ENCODE measurements around the gene TRPM1. TPM values are rescaled to one million over a fixed set of nuclear protein-coding genes. Genes with fewer than 3 reads are reported as not detected.

Gene TRPM1
- total and polyA plus RNA-seq, 9 of the 15 experiments (the other 6 are each of a cell fraction or from before 2014, with no cell fraction given) = 0.01 to 0.06 (median 0.03) TPM; not detected in 5

DNA sequence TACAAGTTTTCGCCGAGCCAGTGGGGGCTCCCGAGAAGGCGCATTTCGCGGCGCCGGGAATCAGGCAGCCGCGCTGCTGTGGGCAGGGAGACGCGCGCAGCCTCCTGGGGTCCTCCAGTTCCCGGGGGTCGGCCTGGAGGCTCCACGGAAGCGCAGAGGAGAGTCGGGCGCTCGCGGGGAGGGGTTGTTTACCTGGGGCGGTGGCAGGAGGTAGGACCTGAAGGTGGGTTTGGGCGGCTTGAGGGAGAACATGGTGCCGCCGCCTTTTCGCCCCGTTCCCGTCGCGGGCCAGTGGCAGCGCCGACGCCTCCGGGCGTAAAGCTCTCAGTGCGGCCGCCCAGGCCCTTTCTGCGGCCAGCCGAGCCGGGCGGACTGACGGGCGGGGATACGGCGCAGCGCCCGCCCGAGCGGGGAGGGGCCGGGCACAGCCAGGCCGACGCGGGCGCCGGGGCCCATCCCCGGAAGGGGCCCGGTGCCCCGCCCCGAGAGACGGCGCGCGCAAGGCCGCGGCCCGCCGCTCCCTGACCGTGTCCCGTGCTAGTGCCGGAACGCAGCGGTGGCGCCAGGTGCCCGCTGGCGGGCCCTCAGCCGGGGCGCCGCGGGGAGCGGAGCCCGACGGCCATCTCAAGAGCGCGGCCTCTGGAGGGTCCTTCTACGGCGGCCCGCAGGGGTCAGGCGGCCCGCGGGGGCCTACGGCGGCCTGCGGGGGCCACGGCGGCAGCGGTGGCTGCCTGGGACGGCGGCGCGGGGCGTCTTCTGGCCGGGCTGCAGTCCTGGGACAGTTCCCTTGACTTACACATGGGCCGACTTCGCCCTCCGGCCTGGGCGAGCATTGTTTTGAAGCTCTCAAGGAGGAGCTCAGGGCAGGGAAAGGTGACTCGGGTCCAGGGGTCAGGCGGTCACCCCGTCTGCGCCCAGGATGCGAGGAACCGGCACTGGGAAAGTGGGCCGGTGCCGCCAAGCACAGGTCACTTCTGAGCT is 110.0 kb downstream of the TRPM1 start, which contains the start of gene MTMR10 (continued):
- TF ChIP-seq FOXK2 (conservative IDR thresholded peaks at IDR 0.05 in 1 of 2, IDR thresholded peaks at IDR 0.05 in 1 of 2; ENCODE audit: low read depth in 2 of 2) (no peak), MNT (conservative IDR thresholded peaks at IDR 0.05) (peak in 1 of 2 experiments; percentile 45; a peak in 1 of 4 replicates), PHB2 (IDR thresholded peaks at IDR 0.05; ENCODE audit: low read depth) (no peak), RCOR1 (IDR thresholded peaks at IDR 0.05; ENCODE audit: borderline replicate concordance in 1 of 2, low read depth in 2 of 2, low read length in 2 of 2) (no peak; a peak in 1 of 4 replicates), KLF10 (CRISPR knock-in tag; IDR thresholded peaks at IDR 0.05) (no peak), CXXC5 (CRISPR knock-in tag; IDR thresholded peaks at IDR 0.05) (peak; percentile 94), ELF4 (CRISPR knock-in tag; IDR thresholded peaks at IDR 0.05) (no peak), SLC30A9 (CRISPR knock-in tag; IDR thresholded peaks at IDR 0.05) (no peak), USF2 (CRISPR knock-in tag; IDR thresholded peaks at IDR 0.05) (no peak), ZNF253 (CRISPR knock-in tag; conservative IDR thresholded peaks at IDR 0.05) (no peak), HEY1 (CRISPR knock-in tag; IDR thresholded peaks at IDR 0.05; ENCODE audit: borderline replicate concordance) (no peak), ZBTB7A (IDR thresholded peaks at IDR 0.05; ENCODE audit: borderline replicate concordance, control insufficient read depth, low read depth, low read length) (peak; percentile 54; the same call in 1 of the 2 replicates)
- TF ChIP-seq, protein P1, sequence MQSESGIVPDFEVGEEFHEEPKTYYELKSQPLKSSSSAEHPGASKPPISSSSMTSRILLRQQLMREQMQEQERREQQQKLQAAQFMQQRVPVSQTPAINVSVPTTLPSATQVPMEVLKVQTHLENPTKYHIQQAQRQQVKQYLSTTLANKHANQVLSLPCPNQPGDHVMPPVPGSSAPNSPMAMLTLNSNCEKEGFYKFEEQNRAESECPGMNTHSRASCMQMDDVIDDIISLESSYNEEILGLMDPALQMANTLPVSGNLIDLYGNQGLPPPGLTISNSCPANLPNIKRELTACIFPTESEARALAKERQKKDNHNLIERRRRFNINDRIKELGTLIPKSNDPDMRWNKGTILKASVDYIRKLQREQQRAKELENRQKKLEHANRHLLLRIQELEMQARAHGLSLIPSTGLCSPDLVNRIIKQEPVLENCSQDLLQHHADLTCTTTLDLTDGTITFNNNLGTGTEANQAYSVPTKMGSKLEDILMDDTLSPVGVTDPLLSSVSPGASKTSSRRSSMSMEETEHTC (IDR thresholded peaks at IDR 0.05) = no peak
- TF ChIP-seq, protein P2, sequence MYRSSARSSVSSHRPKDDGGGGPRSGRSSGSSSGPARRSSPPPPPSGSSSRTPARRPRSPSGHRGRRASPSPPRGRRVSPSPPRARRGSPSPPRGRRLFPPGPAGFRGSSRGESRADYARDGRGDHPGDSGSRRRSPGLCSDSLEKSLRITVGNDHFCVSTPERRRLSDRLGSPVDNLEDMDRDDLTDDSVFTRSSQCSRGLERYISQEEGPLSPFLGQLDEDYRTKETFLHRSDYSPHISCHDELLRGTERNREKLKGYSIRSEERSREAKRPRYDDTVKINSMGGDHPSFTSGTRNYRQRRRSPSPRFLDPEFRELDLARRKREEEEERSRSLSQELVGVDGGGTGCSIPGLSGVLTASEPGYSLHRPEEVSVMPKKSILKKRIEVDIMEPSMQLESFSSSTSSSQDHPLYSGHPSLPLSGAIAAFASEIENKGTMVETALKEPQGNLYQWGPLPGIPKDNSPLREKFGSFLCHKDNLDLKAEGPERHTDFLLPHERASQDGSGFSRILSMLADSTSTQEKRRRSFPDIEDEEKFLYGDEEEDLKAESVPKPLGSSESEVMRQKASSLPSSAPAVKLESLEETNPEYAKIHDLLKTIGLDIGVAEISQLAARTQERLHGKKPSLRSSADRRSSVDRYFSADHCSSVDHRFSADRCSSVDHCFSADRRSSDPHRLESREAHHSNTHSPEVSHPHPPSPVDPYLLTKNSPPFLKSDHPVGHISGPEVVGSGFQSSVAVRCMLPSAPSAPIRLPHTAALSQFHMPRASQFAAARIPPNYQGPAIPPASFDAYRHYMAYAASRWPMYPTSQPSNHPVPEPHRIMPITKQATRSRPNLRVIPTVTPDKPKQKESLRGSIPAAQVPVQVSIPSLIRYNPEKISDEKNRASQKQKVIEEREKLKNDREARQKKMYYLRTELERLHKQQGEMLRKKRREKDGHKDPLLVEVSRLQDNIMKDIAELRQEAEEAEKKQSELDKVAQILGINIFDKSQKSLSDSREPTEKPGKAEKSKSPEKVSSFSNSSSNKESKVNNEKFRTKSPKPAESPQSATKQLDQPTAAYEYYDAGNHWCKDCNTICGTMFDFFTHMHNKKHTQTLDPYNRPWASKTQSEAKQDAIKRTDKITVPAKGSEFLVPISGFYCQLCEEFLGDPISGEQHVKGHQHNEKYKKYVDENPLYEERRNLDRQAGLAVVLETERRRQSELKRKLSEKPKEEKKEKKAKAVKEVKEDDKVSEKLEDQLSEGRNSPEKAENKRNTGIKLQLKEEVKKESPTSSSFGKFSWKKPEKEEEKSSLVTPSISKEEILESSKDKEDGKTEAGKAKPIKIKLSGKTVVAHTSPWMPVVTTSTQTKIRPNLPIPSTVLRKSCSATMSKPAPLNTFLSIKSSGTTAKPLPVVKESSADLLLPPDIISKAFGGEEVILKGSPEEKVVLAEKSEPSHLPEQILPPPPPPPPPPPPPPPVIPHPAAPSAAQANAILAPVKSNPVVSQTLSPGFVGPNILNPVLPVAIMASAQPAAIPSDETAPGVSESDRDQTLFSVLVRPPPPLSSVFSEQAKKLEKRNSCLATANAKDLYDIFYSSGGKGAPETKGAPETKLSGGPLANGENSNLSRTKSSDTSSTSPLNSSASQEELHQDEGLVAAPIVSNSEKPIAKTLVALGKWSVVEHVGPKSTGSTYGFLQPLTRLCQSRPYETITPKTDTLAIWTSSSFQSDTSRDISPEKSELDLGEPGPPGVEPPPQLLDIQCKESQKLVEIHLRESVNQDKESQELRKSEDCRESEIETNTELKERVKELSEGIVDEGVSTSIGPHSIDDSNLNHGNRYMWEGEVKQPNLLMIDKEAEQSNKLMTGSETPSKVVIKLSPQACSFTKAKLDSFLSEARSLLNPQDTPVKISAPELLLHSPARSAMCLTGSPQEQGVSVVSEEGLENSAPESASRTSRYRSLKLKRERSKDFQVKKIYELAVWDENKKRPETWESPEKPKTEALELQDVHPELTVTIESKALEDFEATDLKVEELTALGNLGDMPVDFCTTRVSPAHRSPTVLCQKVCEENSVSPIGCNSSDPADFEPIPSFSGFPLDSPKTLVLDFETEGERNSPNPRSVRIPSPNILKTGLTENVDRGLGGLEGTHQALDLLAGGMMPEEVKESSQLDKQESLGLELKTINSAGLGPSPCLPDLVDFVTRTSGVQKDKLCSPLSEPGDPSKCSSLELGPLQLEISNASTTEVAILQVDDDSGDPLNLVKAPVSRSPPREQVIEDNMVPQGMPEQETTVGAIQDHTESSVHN (IDR thresholded peaks at IDR 0.05; ENCODE audit: borderline replicate concordance in 1 of 2, low read depth in 1 of 2) = no peak
